HEK293 (cell line): Measurements from ENCODE around the gene SCAMP3.

Experiments
- CTCF ChIP-seq: fragments of 450-650 bp; formaldehyde crosslinking; IDR thresholded peaks from 2 replicates; pipeline ENCODE4 v1.5.1; 2016; ENCODE audit warnings: missing biosample characterization, missing genetic modification characterization
- GLIS1 ChIP-seq: fragments of 450-650 bp; formaldehyde crosslinking; IDR thresholded peaks from 2 replicates; pipeline ENCODE4 v1.5.1; 2016; ENCODE audit warnings: missing biosample characterization, missing genetic modification characterization
- HOXD13 ChIP-seq: sonication (generic); formaldehyde crosslinking; IDR thresholded peaks from 2 replicates; pipeline ENCODE4 v1.8.0; 2022; ENCODE audit warnings: missing genetic modification reagents, borderline replicate concordance
- KLF17 ChIP-seq: fragments of 450-650 bp; formaldehyde crosslinking; IDR thresholded peaks from 2 replicates; pipeline ENCODE4 v1.5.1; 2016; ENCODE audit warnings: missing biosample characterization, missing genetic modification characterization
- TRIM28 ChIP-seq: IDR thresholded peaks from 2 replicates; pipeline ENCODE4 v1.6.1; 2011; ENCODE audit warnings: low read length, control low read depth, borderline replicate concordance
- WT1 ChIP-seq: fragments of 450-650 bp; formaldehyde crosslinking; IDR thresholded peaks from 2 replicates; pipeline ENCODE4 v1.5.1; 2016; ENCODE audit warnings: missing biosample characterization, missing genetic modification characterization
- ZBTB11 ChIP-seq: fragments of 450-650 bp; formaldehyde crosslinking; conservative IDR thresholded peaks from 2 replicates; pipeline ENCODE4 v1.5.1; 2016; ENCODE audit warnings: low read depth, missing biosample characterization, missing genetic modification characterization
- ZBTB17 ChIP-seq: fragments of 450-650 bp; formaldehyde crosslinking; IDR thresholded peaks from 2 replicates; pipeline ENCODE4 v1.5.1; 2016; ENCODE audit warnings: missing biosample characterization, missing genetic modification characterization
- ZBTB26 ChIP-seq: fragments of 450-650 bp; formaldehyde crosslinking; optimal IDR thresholded peaks from 2 replicates; pipeline ENCODE3; 2016; ENCODE audit warnings: missing biosample characterization, mild to moderate bottlenecking, missing genetic modification characterization
- ZNF140 ChIP-seq: fragments of 450-650 bp; formaldehyde crosslinking; IDR thresholded peaks from 2 replicates; pipeline ENCODE4 v1.5.1; 2016; ENCODE audit warnings: missing biosample characterization, missing genetic modification characterization
- ZNF223 ChIP-seq: fragments of 450-650 bp; formaldehyde crosslinking; IDR thresholded peaks from 2 replicates; pipeline ENCODE4 v1.5.1; 2016; ENCODE audit warnings: missing biosample characterization, missing genetic modification characterization
- ZNF248 ChIP-seq: fragments of 450-650 bp; formaldehyde crosslinking; IDR thresholded peaks from 2 replicates; pipeline ENCODE4 v1.5.1; 2017; ENCODE audit warnings: missing biosample characterization, missing genetic modification characterization
- ZNF394 ChIP-seq: fragments of 450-650 bp; formaldehyde crosslinking; IDR thresholded peaks from 2 replicates; pipeline ENCODE4 v1.5.1; 2016; ENCODE audit warnings: missing biosample characterization, missing genetic modification characterization, mild to moderate bottlenecking, moderate library complexity, borderline replicate concordance
- ZNF404 ChIP-seq: fragments of 450-650 bp; formaldehyde crosslinking; IDR thresholded peaks from 2 replicates; pipeline ENCODE4 v1.5.1; 2017; ENCODE audit warnings: missing biosample characterization, missing genetic modification characterization
- ZNF416 ChIP-seq: fragments of 450-650 bp; formaldehyde crosslinking; IDR thresholded peaks from 2 replicates; pipeline ENCODE4 v1.5.1; 2016; ENCODE audit warnings: missing biosample characterization, missing genetic modification characterization
- ZNF449 ChIP-seq: fragments of 450-650 bp; formaldehyde crosslinking; IDR thresholded peaks from 2 replicates; pipeline ENCODE4 v1.5.1; 2017; ENCODE audit warnings: missing biosample characterization, mild to moderate bottlenecking, missing genetic modification characterization, moderate library complexity
- ZNF513 ChIP-seq: fragments of 450-650 bp; IDR thresholded peaks from 2 replicates; pipeline ENCODE4 v1.5.1; 2018; ENCODE audit warnings: missing biosample characterization, missing genetic modification characterization
- ZNF518A ChIP-seq: fragments of 450-650 bp; formaldehyde crosslinking; conservative IDR thresholded peaks from 2 replicates; pipeline ENCODE4 v1.5.1; 2016; ENCODE audit warnings: low read depth, missing biosample characterization, missing genetic modification characterization
- ZNF704 ChIP-seq: fragments of 450-650 bp; formaldehyde crosslinking; IDR thresholded peaks from 2 replicates; pipeline ENCODE4 v1.5.1; 2016; ENCODE audit warnings: missing biosample characterization, missing genetic modification characterization
- ZNF777 ChIP-seq: fragments of 450-650 bp; formaldehyde crosslinking; IDR thresholded peaks from 2 replicates; pipeline ENCODE4 v1.5.1; 2017; ENCODE audit warnings: missing biosample characterization, missing genetic modification characterization, borderline replicate concordance

SCAMP3 gene

GRCh38 chr1:155308493-155309422 is 46.6 kb upstream of the SCAMP3 start, which contains the start of gene FDPS (continued):
- TF ChIP-seq CTCF (tag by site-specific recombination) = no peak
- TF ChIP-seq HOXD13 (CRISPR knock-in tag) = no peak
- TF ChIP-seq ZNF449 = 0 out of 2 replicates have a peak, but pooled peaks have one; percentile 12
- no peak for TF ChIP-seq ZNF404
- TF ChIP-seq ZNF394 (tag by site-specific recombination) = peak; percentile 53; the same call in 1 of the 2 replicates
- no peak for TF ChIP-seq ZNF248 (tag by site-specific recombination)
- TF ChIP-seq ZNF140 (tag by site-specific recombination) = no peak
- TF ChIP-seq ZNF416 (tag by site-specific recombination) = no peak
- no peak for TF ChIP-seq ZNF777 (tag by site-specific recombination)
- no peak; the same call in 1 of the 2 replicates for TF ChIP-seq KLF17
- TF ChIP-seq ZBTB17 = peak; percentile 100
- no peak for TF ChIP-seq ZNF513
- no peak for TF ChIP-seq ZNF223 (tag by site-specific recombination)
- TF ChIP-seq GLIS1 = no peak
- TF ChIP-seq ZNF704 = no peak
- TF ChIP-seq ZBTB26 (tag by site-specific recombination) = peak; percentile 92
- TF ChIP-seq WT1 = 0 out of 2 replicates have a peak, but pooled peaks have one; percentile 11
- peak; percentile 67 for TF ChIP-seq ZBTB11 (tag by site-specific recombination)
- peak; percentile 40; the same call in 1 of the 2 replicates for TF ChIP-seq ZNF518A (tag by site-specific recombination)
- peak; percentile 69; the same call in 1 of the 2 replicates for TF ChIP-seq TRIM28
